K562 (cell line): ENCODE data around the gene CTDSPL. TPM values are rescaled to one million over a fixed set of nuclear protein-coding genes. Genes with fewer than 3 reads are reported as not detected.
A peak's percentile ranks its signal among the peaks of the same experiment; 100 is the strongest.

Experiments used
- ATAC-seq: fragments of 200-7000 bp; cut with Tn5 transposase; 3 replicates; pipeline ENCODE4 v1.9.1; 2020; ENCODE audit warnings: moderate library complexity
- BruUV-seq: library from RNA; stranded (reverse); fragments of 400-500 nt; replicated peaks from 2 replicates; lab custom pipeline; 2021; lab: Mats Ljungman, UMichigan
- CTCF ChIA-PET: fragments of 300-600 bp; formaldehyde crosslinking; extraction: SDS; loops from one replicate; lab custom pipeline; 2021; ENCODE audit warnings: low intra/inter-chr PET ratio; lab: Yijun Ruan, JAX
- POLR2A ChIA-PET: fragments of 300-600, 350-650 bp; sonication (Branson Sonifier 250); formaldehyde crosslinking; extraction: SDS; loops from one replicate; lab custom pipeline; 2021; ENCODE audit warnings: antibody characterized with exemption, inconsistent platforms; lab: Yijun Ruan, JAX
- DNase-seq, 4 experiments: peaks; one replicate each; pipeline versions ENCODE4 v3.0.0 to v3.0.0-alpha.2; 2011 to 2018; ENCODE audit warnings: low spot score in 3 of 4, mixed read lengths in 3 of 4; ENCODE audit errors: extremely low read depth in 1 of 4
- FAIRE-seq: peaks from 2 replicates; lab custom pipeline; 2011; peaks lifted over from hg19 to GRCh38; lab: Jason Lieb, UNC
- H2AFZ ChIP-seq: 2 replicates; pipeline ENCODE4 v1.6.0; 2011; ENCODE audit warnings: low read depth, low read length, control low read depth, inconsistent platforms
- H3K27ac ChIP-seq: fragments of 200-600 bp; 3 replicates; pipeline ENCODE4 v1.8.0; 2011; ENCODE audit warnings: low read depth, mild to moderate bottlenecking, control low read depth, inconsistent platforms, low read length, moderate library complexity, mixed read lengths; ENCODE audit errors: extremely low read depth
- H3K27me3 ChIP-seq, 2 experiments: fragments of 300-600 bp in 1 of 2; 2 replicates in 1 of 2; 3 replicates in 1 of 2; pipeline versions ENCODE4 v1.6.0 to v1.8.0; 2011; ENCODE audit warnings: inconsistent platforms in 2 of 2, low read length in 2 of 2, mild to moderate bottlenecking in 1 of 2, mixed read lengths in 1 of 2, moderate library complexity in 1 of 2; ENCODE audit not compliant: control insufficient read depth in 2 of 2, insufficient read depth in 2 of 2
- H3K36me3 ChIP-seq: fragments of 300-600 bp; 3 replicates; pipeline ENCODE4 v1.8.0; 2011; ENCODE audit warnings: mild to moderate bottlenecking, low read length, inconsistent platforms; ENCODE audit not compliant: control insufficient read depth, insufficient read depth
- H3K4me1 ChIP-seq, 2 experiments: fragments of 200-600 bp in 1 of 2; replicated peaks in 1 of 2; 2 replicates in 1 of 2; 3 replicates in 1 of 2; pipeline versions ENCODE4 v1.5.1 to v1.8.0; 2011; ENCODE audit warnings: inconsistent platforms in 2 of 2, low read length in 2 of 2, mild to moderate bottlenecking in 1 of 2, mixed read lengths in 1 of 2, moderate library complexity in 1 of 2; ENCODE audit not compliant: control insufficient read depth in 2 of 2, insufficient read depth in 2 of 2
- H3K4me2 ChIP-seq: 2 replicates; pipeline ENCODE4 v1.6.1; 2011; ENCODE audit warnings: low read length, control low read depth, inconsistent platforms, mixed read lengths; ENCODE audit not compliant: insufficient read depth
- H3K4me3 ChIP-seq: fragments of 200-600 bp; sonication (generic), shearing (Covaris generic); 2 replicates; pipeline ENCODE4 v1.5.1; 2016; ENCODE audit warnings: control low read depth, inconsistent platforms
- H3K79me2 ChIP-seq: fragments of 200-600 bp; 3 replicates; pipeline ENCODE4 v1.8.0; 2011; ENCODE audit warnings: low read length, inconsistent platforms; ENCODE audit not compliant: control insufficient read depth, insufficient read depth
- H3K9ac ChIP-seq, 2 experiments: 2 replicates each; pipeline versions ENCODE4 v1.6.0 to v1.6.1; 2011; ENCODE audit warnings: low read depth in 2 of 2, low read length in 2 of 2, control low read depth in 1 of 2, inconsistent platforms in 1 of 2, mild to moderate bottlenecking in 1 of 2, mixed read lengths in 1 of 2; ENCODE audit not compliant: insufficient read depth in 1 of 2
- H3K9me1 ChIP-seq: one replicate; pipeline ENCODE4 v1.6.0; 2011; ENCODE audit warnings: inconsistent platforms, mild to moderate bottlenecking, low read length, moderate library complexity; ENCODE audit not compliant: control insufficient read depth, insufficient read depth
- H3K9me3 ChIP-seq: replicated peaks from 2 replicates; pipeline ENCODE4 v1.5.1; 2011; ENCODE audit warnings: low read depth, low read length, inconsistent platforms; ENCODE audit not compliant: control insufficient read depth, insufficient read depth
- H4K20me1 ChIP-seq: replicated peaks from 2 replicates; pipeline ENCODE4 v1.6.1; 2011; ENCODE audit warnings: low read length, inconsistent platforms, mixed read lengths; ENCODE audit not compliant: control insufficient read depth, insufficient read depth
- BACH1 ChIP-seq: fragments of 200-800 bp; sonication (Bioruptor generic); IDR thresholded peaks from 2 replicates; pipeline ENCODE4 v1.6.1; 2016; ENCODE audit warnings: missing genetic modification characterization, missing compliant biosample characterization
- CREB3 ChIP-seq: fragments of 450-650 bp; conservative IDR thresholded peaks from 2 replicates; pipeline ENCODE4 v1.6.1; 2016; ENCODE audit warnings: missing genetic modification characterization, low read depth, mild to moderate bottlenecking, missing compliant biosample characterization, moderate library complexity
- CTCF ChIP-seq, 3 experiments: IDR thresholded peaks in 2 of 3; conservative IDR thresholded peaks in 1 of 3; 2 replicates each; pipeline ENCODE4 v1.5.1; 2011 to 2012; ENCODE audit warnings: low read length in 3 of 3, mild to moderate bottlenecking in 3 of 3, control low read depth in 2 of 3, improper control_type of control experiment in 1 of 3, inconsistent platforms in 1 of 3, low read depth in 1 of 3, mixed read lengths in 1 of 3, moderate library complexity in 1 of 3; ENCODE audit not compliant: insufficient read depth in 2 of 3
- FOXM1 ChIP-seq, 2 experiments: fragments of 450-650 bp in 1 of 2; sonication (generic) in 1 of 2; formaldehyde crosslinking in 1 of 2; IDR thresholded peaks; 2 replicates each; pipeline versions ENCODE4 v1.6.1 to v1.9.0; 2017 to 2022; ENCODE audit warnings: low read depth in 2 of 2, mild to moderate bottlenecking in 2 of 2, missing genetic modification reagents in 1 of 2, moderate library complexity in 1 of 2
- JUNB ChIP-seq: fragments of 450-650 bp; formaldehyde crosslinking; conservative IDR thresholded peaks from 2 replicates; pipeline ENCODE4 v1.4.0; 2020; ENCODE audit warnings: mild to moderate bottlenecking
- KLF6 ChIP-seq: fragments of 250-450 bp; sonication (Bioruptor Pico); IDR thresholded peaks from 2 replicates; pipeline ENCODE4 v1.4.0; 2020; ENCODE audit warnings: mild to moderate bottlenecking, moderate library complexity, borderline replicate concordance
- MCM7 ChIP-seq, 2 experiments: fragments of 450-650 bp; IDR thresholded peaks; 2 replicates each; pipeline ENCODE4 v1.6.1; 2016 to 2018
- NR4A1 ChIP-seq, 2 experiments: fragments of 250-450 bp in 1 of 2; fragments of 450-650 bp in 1 of 2; sonication (Bioruptor Pico) in 1 of 2; IDR thresholded peaks; 2 replicates each; pipeline versions ENCODE4 v1.4.0 to v1.6.1; 2016 to 2020; ENCODE audit warnings: mild to moderate bottlenecking in 2 of 2, missing compliant biosample characterization in 1 of 2, missing genetic modification characterization in 1 of 2, moderate library complexity in 1 of 2
- NRF1 ChIP-seq, 2 experiments: fragments of 450-650 bp; IDR thresholded peaks in 1 of 2; conservative IDR thresholded peaks in 1 of 2; 2 replicates each; pipeline ENCODE4 v1.6.1; 2014; ENCODE audit warnings: mild to moderate bottlenecking in 2 of 2
- RB1 ChIP-seq: fragments of 450-650 bp; IDR thresholded peaks from 2 replicates; pipeline ENCODE4 v1.6.1; 2017; ENCODE audit warnings: low read depth, mild to moderate bottlenecking
- RBM22 ChIP-seq: fragments of 200-400 bp; formaldehyde crosslinking; IDR thresholded peaks from 2 replicates; pipeline ENCODE4 v1.6.1; 2018; ENCODE audit warnings: low read length, low read depth; ENCODE audit not compliant: poor library complexity, severe bottlenecking
- SMARCA4 ChIP-seq: fragments of 450-650 bp; IDR thresholded peaks from 2 replicates; pipeline ENCODE4 v1.6.1; 2016
- TARDBP ChIP-seq: fragments of 450-650 bp; IDR thresholded peaks from 2 replicates; pipeline ENCODE4 v1.6.1; 2016
- ZBTB7A ChIP-seq: IDR thresholded peaks from 2 replicates; pipeline ENCODE4 v1.6.1; 2011; ENCODE audit warnings: low read depth, mild to moderate bottlenecking, low read length, moderate library complexity, borderline replicate concordance; ENCODE audit not compliant: control insufficient read depth
- ZNF184 ChIP-seq: sonication (generic); formaldehyde crosslinking; IDR thresholded peaks from 2 replicates; pipeline ENCODE4 v1.5.0; 2020; ENCODE audit warnings: missing genetic modification reagents
- ZNF274 ChIP-seq: IDR thresholded peaks from 2 replicates; pipeline ENCODE4 v1.6.1; 2011; ENCODE audit warnings: low read depth, mild to moderate bottlenecking, low read length, moderate library complexity, borderline replicate concordance
- ZNF695 ChIP-seq: fragments of 450-650 bp; formaldehyde crosslinking; IDR thresholded peaks from 2 replicates; pipeline ENCODE4 v1.4.0; 2020; ENCODE audit warnings: mild to moderate bottlenecking, moderate library complexity
- WGBS: fragments of 100-300 bp; shearing (Covaris generic); methylation state at CpG from one replicate; pipeline ENCODE4 v1.1.6; 2016; ENCODE audit warnings: low coverage, mixed read lengths; ENCODE audit not compliant: insufficient coverage; ENCODE audit errors: missing lambda C conversion rate; 5-methylcytosine and 5-hydroxymethylcytosine counted together
- in situ Hi-C: fragments of 300-500 bp; cut with MboI; formaldehyde crosslinking; loops from 4 replicates; pipeline ENCODE4 v1.15.0; 2018; ENCODE audit warnings: inconsistent platforms, mixed read lengths
- intact Hi-C: fragments of 100-400 bp; cut with micrococcal nuclease; formaldehyde crosslinking; loops from 2 replicates; pipeline ENCODE4 v1.14.2; 2022
- polyA plus RNA-seq, 8 experiments: library from polyadenylated mRNA; depleted of rRNA in 4 of 8; stranded (reverse) in 5 of 8; unstranded in 3 of 8; fragments of >200 nt; fragmentation: Nextera tagmentation in 2 of 8; fragmentation: Illumina TruSeq in 1 of 8; extraction: Ambion mirVana in 2 of 8; extraction: Trizol in 1 of 8; gene quantifications; 2 replicates each; pipeline versions ENCODE4 v1.2.1 to v1.2.3, GENCODE V29; 2011 to 2014; ENCODE audit warnings: inconsistent platforms in 1 of 8, missing spikeins in 1 of 8
- total RNA-seq, 7 experiments: library from RNA; depleted of rRNA in 6 of 7; stranded (reverse); fragments of >200 nt in 6 of 7; fragmentation: Illumina TruSeq in 2 of 7; extraction: Trizol in 2 of 7; gene quantifications; 2 replicates each; pipeline versions ENCODE4 v1.2.1 to v1.2.3, GENCODE V29; 2011 to 2021; ENCODE audit warnings: low replicate concordance in 1 of 7

CTDSPL gene
- total and polyA plus RNA-seq, 9 of the 15 experiments (the other 6 are each of a cell fraction or from before 2014, with no cell fraction given), result 5.1 to 19.3 (median 11.3) TPM

GRCh38 chr3:37832480-37832879 lies 29.2 kb upstream of the CTDSPL start (continued):
- TF ChIP-seq BACH1 (tag) (no peak), SMARCA4 (no peak), RBM22 (no peak), NRF1 (conservative IDR thresholded peaks at IDR 0.05 in 1 of 2, IDR thresholded peaks at IDR 0.05 in 1 of 2) (no peak), RB1 (no peak), CREB3 (tag) (no peak), TARDBP (no peak)

- Histone ChIP-seq H3K4me2 (no peak overlapping the region), H3K36me3 (no peaks in the 10 kb centered on the region), H4K20me1 (no peaks in the 10 kb centered on the region), H3K79me2 (no peaks in the 10 kb centered on the region), H3K27me3 (peaks cover 2 to 5% of the 10 kb centered on the region in 2 experiments; a peak in 2 of 5 replicates), H3K9me3 (no peaks in the 10 kb centered on the region), H3K9me1 (no peaks in the 10 kb centered on the region), H2AFZ (no peak overlapping the region), H3K4me1 (no peaks in the 10 kb centered on the region; a peak in 1 of 5 replicates), H3K9ac (no peak overlapping the region), H3K4me3 (no peak overlapping the region), H3K27ac (no peak overlapping the region)
- BruUV-seq, result no TSS peak
- FAIRE-seq (no peak), DNase-seq (no peak), ATAC-seq (peak; percentile 71)
- WGBS, result 8% methylated on average over 6 of the region's 6 CpGs
- ChIA-PET CTCF (no interaction called here), POLR2A (interaction anchor here (0.6 to 1.2 kb wide), 8 partner anchors 8 to 419 kb away, joined by 3 to 5 read pairs (median 3); no protein-coding TSS in a partner anchor)
- intact Hi-C loops, result no loop called here
- in situ Hi-C loops, result no loop called here
- TF ChIP-seq KLF6 (CRISPR knock-in tag), result no peak
- TF ChIP-seq NR4A1 (CRISPR knock-in tag; IDR thresholded peaks at IDR 0.05), result no peak
- TF ChIP-seq NR4A1 (tag; IDR thresholded peaks at IDR 0.05), result no peak
- no peak for TF ChIP-seq ZBTB7A
- no peak for TF ChIP-seq JUNB (CRISPR knock-in tag)
- TF ChIP-seq ZNF695 (CRISPR knock-in tag), result no peak
- no peak for TF ChIP-seq ZNF274
- TF ChIP-seq ZNF184 (CRISPR knock-in tag), result no peak
- TF ChIP-seq MCM7 (IDR thresholded peaks at IDR 0.05), result no peak
- TF ChIP-seq CTCF (IDR thresholded peaks at IDR 0.05 in 2 of 3, conservative IDR thresholded peaks at IDR 0.05 in 1 of 3; ENCODE audit: insufficient read depth in 2 of 3, low read depth in 1 of 3, low read length in 3 of 3), result peak; percentile 17 to 37 (median 26); a peak in 2 of 6 replicates
- no peak for TF ChIP-seq FOXM1 (IDR thresholded peaks at IDR 0.05; ENCODE audit: low read depth)
- TF ChIP-seq FOXM1 (CRISPR knock-in tag; IDR thresholded peaks at IDR 0.05; ENCODE audit: low read depth), result no peak
Measured at GRCh38 chr3:37833302-37834186, 28.1 kb upstream of the CTDSPL start.
